OCI-M1 (cell line): Measurements from ENCODE around the gene LGALS7.
"Not testable (repeated sequence)": the region's sequence is repeated elsewhere in the genome, so short reads cannot be mapped to it uniquely, and the experiment has no call there.

Experiments
- DNase-seq: peaks from one replicate; lab custom pipeline; 2025; lab: John Stamatoyannopoulos, UW

LGALS7 gene

DNA sequence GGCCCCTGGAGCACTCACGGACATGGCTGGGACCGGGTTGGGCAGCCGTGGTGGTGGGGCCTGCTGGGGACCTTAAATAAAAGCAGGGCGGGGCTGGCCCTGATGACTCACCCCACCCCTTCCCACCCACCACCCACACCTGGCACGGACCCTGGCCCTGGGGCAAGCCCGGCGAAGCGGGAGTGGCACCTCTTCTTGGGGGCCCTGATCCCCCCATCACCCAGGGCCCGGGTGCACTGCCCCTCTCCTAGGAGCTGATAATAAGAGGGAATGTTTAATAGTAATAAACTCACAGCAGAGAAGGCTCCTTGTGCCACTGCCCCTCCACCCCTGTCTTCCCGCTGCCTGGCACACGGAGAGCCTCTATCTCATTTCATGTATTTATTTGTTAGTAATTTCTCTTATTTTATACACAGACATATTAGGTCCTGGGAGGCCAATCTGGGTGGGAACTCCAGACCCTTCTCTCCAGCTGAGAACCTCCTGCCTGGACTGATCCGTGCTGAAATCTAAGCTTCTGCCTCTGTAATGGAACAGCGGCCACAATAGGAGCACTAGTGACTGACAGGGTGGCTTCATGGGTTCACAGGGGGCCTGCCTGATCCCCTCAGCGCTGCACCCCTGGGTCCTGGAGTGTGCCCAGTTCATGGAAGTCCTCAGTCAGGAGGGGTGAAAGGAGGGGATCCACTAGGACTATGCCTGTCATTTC lies at the start of gene LGALS7:
Gene LGALS7, minus strand, starts transcription at position 49 of the 709 bp plus-strand sequence. Its CDS starts 25 bp downstream, at position 24.
- no peak for DNase-seq

DNA sequence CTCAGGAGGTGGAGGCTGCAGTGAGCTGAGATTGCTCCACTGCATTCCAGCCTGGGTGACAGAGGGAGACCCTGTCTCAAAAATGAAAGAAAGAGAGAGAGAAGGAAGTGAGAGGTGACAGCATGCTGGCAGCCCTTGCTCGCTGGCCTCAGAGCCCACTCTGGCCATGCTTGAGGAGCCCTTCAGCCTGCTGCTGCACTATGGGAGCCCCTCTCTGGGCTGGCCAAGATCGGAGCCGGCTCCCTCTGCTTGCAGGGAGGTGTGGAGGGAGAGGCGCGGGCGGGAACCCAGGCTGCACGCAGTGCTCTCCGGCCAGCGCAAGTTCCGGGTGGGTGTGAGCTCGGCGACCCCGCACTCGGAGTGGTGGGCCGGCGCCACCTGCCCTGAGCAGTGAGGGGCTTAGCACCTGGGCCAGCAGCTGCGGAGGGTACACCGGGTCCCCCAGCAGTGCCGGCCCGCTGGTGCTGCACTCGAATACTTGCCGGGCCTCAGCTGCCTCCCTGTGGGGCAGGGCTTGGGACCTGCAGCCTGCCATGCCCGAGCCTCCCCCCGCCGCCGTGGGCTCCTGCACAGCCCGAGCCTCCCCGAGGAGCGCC lies 48.0 kb upstream of the LGALS7 start:
- DNase-seq, result not testable (repeated sequence)

- peak; percentile 16 for DNase-seq
Measured at GRCh38 chr19:38819231-38819920, 46.1 kb upstream of the LGALS7 start.

DNA sequence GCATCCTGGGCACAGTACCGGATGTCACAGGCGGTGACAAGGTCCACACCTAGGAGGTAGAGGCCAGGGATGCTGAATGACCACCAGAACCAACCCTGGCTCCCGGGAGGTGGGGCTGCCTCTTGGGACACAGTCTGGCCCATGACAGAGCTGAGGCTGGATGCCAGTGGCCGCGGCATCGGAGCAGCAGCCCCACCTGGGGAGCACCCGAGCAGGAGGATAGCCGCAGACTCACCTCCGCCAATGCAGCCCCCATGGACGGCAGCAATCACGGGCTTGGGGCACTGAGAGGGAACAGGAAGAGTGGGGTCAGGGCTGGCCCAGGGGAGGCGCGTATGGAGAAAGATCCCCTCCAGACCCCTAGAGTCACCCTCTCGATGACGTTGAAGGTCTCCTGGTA lies 43.8 kb upstream of the LGALS7 start:
- DNase-seq, result no peak

DNA sequence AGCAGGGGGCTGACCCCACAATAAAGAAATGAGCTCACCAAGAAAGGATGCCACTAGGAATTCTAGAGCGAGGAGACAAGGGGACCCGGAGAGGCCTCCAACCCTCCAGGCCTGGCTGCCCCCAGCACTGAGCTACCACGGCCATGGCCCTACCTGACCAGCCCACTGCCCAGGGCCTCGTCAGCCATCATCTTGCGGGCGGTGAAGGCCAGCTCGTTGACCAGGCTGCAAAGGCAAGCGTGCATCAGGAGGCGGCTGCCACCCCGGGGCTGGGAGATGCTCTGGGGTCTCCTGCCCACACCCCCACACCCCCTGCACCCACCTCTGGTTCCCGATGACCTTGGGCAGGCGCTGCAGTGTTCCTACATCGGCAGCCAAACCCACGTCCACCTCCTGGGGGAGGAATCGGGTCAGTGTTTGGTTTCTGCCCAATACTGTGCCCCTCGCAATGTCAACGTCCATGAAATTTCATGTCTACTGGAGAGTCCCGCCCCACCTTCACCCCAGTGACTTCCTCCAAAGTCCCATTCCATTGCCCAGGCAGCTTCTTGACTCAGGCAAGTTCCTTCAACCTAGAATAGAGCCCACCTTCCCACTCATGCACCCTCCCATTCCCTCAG lies 42.9 kb upstream of the LGALS7 start:
- no peak for DNase-seq

GRCh38 chr19:38815059-38816001 lies 42.0 kb upstream of the LGALS7 start:
- DNase-seq, result no peak

GRCh38 chr19:38813932-38814331 lies 40.6 kb upstream of the LGALS7 start:
- DNase-seq, result not testable (repeated sequence)

GRCh38 chr19:38813323-38813722 lies 40.0 kb upstream of the LGALS7 start:
- DNase-seq, result no peak

- no peak for DNase-seq
Measured at GRCh38 chr19:38812841-38813320, 39.6 kb upstream of the LGALS7 start, which contains the start of gene LGALS4. LGALS4 (minus strand) TSS chr19:38812945; CDS start chr19:38812886, 59 bp downstream.

- no peak for DNase-seq
Measured at GRCh38 chr19:38812009-38812840, 38.9 kb upstream of the LGALS7 start.

- no peak for DNase-seq
Measured at GRCh38 chr19:38809592-38810252, 36.4 kb upstream of the LGALS7 start.

DNA sequence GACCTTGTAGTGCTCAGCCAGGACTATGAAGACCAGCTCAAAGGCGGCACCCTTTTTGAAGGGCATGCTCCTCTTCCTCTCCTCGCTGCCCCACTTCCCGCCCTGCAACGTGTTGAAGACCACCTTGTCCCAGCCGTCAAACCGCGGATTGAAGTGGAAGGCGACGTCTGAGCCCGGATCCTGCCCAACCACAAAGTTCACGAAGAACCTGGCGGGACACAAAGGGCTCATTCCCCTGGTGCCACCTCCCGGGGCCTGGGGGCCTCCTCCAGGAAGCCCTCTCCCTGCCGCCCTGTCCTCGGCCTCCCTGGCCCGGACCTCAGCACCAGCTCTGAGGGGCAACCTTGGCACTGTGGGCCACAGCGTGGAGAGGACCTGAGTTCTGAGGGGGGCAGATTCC lies 35.4 kb upstream of the LGALS7 start:
- DNase-seq, result no peak

DNA sequence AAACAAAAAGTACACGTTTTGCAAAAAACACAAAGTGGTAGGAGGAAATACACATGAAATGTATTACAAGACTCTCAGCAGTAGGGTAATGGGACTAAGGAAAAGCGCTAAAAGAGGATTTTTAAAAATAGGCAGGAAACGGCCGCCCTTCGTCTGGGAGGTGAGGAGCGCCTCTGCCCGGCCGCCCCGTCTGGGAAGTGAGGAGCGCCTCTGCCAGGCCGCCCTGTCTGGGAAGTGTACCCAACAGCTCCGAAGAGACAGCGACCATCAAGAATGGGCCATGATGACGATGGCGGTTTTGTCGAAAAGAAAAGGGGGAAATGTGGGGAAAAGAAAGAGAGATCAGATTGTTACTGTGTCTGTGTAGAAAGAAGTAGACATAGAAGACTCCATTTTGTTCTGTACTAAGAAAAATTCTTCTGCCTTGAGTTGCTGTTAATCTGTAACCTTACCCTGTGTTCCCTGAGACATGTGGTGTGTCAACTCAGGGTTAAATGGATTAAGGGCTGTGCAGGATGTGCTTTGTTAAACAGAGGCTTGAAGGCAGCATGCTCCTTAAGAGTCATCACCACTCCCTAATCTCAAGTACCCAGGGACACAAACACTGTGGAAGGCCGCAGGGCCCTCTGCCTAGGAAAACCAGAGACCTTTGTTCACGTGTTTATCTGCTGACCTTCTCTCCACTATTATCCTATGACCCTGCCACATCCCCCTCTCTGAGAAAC lies 34.2 kb upstream of the LGALS7 start:
- DNase-seq, result not testable (repeated sequence)

GRCh38 chr19:38806371-38806770 lies 33.1 kb upstream of the LGALS7 start:
- DNase-seq, result no peak

- no peak for DNase-seq
Measured at GRCh38 chr19:38805180-38805579, 31.9 kb upstream of the LGALS7 start.

GRCh38 chr19:38803543-38803942 lies 30.2 kb upstream of the LGALS7 start:
- DNase-seq, result no peak

DNA sequence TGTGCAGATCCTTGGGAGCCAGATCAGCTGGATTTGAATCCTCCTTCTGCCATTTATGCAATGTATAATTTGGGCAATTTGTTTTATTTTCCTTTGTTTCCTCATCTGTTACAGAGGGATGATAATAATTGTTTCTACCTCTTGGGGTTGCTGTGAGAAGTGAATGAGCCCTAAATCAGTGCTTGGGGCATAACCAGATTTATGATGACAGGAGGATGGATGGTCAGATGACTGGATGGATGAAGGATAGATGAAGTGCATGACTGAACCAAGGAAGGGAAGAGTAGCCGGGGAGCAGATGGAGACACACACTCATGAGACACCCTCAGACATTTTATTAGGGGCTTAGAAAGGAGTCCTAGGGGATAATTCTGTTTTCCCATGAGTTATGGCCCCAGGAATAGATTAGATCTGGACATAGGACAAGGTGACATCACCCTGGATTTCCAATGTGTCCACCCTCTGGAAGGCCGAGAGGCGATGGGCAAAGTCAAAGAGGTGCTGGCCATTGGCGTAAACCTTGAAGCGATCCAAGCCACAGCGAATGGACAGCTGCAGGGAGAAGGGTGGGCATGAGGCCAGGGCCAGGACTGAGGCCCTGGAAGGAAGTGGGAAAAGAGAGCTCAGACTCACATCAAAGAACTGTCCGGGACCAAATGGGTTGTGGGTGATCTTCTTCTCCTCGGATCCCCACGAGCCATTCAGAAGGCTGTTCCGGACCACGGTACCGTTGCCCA lies 28.2 kb upstream of the LGALS7 start:
- no peak for DNase-seq

GRCh38 chr19:38800577-38801347 lies 27.4 kb upstream of the LGALS7 start:
- DNase-seq, result no peak
